Caki2 (cell line): ENCODE measurements around the gene TMEM131. TPM values are rescaled to one million over a fixed set of nuclear protein-coding genes. Genes with fewer than 3 reads are reported as not detected.
"Not testable (repeated sequence)": the region's sequence is repeated elsewhere in the genome, so short reads cannot be mapped to it uniquely, and the experiment has no call there.

Source experiments
- DNase-seq: peaks from one replicate; pipeline ENCODE4 v3.0.0-alpha.2; 2015; ENCODE audit warnings: low read depth
- in situ Hi-C: cut with HindIII; loops from 2 replicates; pipeline ENCODE4 v1.10.0; 2016; ENCODE audit warnings: low sequenced_read_pairs, low pct_unique_long_range_greater_than_20kb, mixed read lengths
- total RNA-seq: library from RNA; depleted of rRNA; stranded (reverse); fragments of >200 nt; shearing (Covaris generic); gene quantifications from 2 replicates; pipeline ENCODE4 v1.2.3, GENCODE V29; 2014; ENCODE audit warnings: low replicate concordance

Gene TMEM131
- total RNA-seq, 1 experiment from 2014 or later, result 11.0 TPM

GRCh38 chr2:97851172-97851571 is 144.6 kb downstream of the TMEM131 start:
- in situ Hi-C loops, result no loop called here
- no peak for DNase-seq

- in situ Hi-C loops, result no loop called here
Measured at GRCh38 chr2:97849881-97850528, 145.7 kb downstream of the TMEM131 start.

GRCh38 chr2:97848306-97848705 is 147.4 kb downstream of the TMEM131 start:
- no peak for DNase-seq
- in situ Hi-C loops, result no loop called here

More at GRCh38 chr2:97849881-97850528, 145.7 kb downstream of the TMEM131 start:
- DNase-seq, result no peak

- DNase-seq, in situ Hi-C loops: not testable (repeated sequence)
Measured at GRCh38 chr2:97846716-97847115, 149.0 kb downstream of the TMEM131 start.

- in situ Hi-C loops, result no loop called here
- DNase-seq, result no peak
Measured at GRCh38 chr2:97845818-97846217, 149.9 kb downstream of the TMEM131 start.

- in situ Hi-C loops, result no loop called here
- DNase-seq, result no peak
Measured at GRCh38 chr2:97845133-97845532, 150.6 kb downstream of the TMEM131 start.

GRCh38 chr2:97844311-97844859 is 151.4 kb downstream of the TMEM131 start:
- in situ Hi-C loops, result no loop called here
- DNase-seq, result no peak

GRCh38 chr2:97840198-97840597 is 155.6 kb downstream of the TMEM131 start:
- in situ Hi-C loops, result no loop called here
- DNase-seq, result no peak

- in situ Hi-C loops, result no loop called here
- DNase-seq, result no peak
Measured at GRCh38 chr2:97834610-97835009, 161.1 kb downstream of the TMEM131 start.

GRCh38 chr2:97831121-97831520 is 164.6 kb downstream of the TMEM131 start:
- DNase-seq, result no peak
- in situ Hi-C loops, result no loop called here

GRCh38 chr2:97829255-97829654 is 166.5 kb downstream of the TMEM131 start:
- in situ Hi-C loops, DNase-seq: not testable (repeated sequence)

- in situ Hi-C loops, DNase-seq: not testable (repeated sequence)
Measured at GRCh38 chr2:97827013-97827412, 168.7 kb downstream of the TMEM131 start.

GRCh38 chr2:97826266-97826847 is 169.4 kb downstream of the TMEM131 start:
- DNase-seq, in situ Hi-C loops: not testable (repeated sequence)

- in situ Hi-C loops, DNase-seq: not testable (repeated sequence)
Measured at GRCh38 chr2:97824011-97824410, 171.7 kb downstream of the TMEM131 start.

- in situ Hi-C loops, DNase-seq: not testable (repeated sequence)
Measured at GRCh38 chr2:97821862-97822261, 173.9 kb downstream of the TMEM131 start.

GRCh38 chr2:97819754-97820153 is 176.0 kb downstream of the TMEM131 start:
- in situ Hi-C loops, result no loop called here
- no peak for DNase-seq

- in situ Hi-C loops, result no loop called here
- DNase-seq, result no peak
Measured at GRCh38 chr2:97816411-97816810, 179.3 kb downstream of the TMEM131 start.

GRCh38 chr2:97812931-97813330 is 182.8 kb downstream of the TMEM131 start:
- no peak for DNase-seq
- in situ Hi-C loops, result no loop called here

GRCh38 chr2:97808816-97809215 is 186.9 kb downstream of the TMEM131 start:
- no peak for DNase-seq
- in situ Hi-C loops, result no loop called here
